Measurements from ENCODE around the gene LBR.
"Not testable (repeated sequence)": the region's sequence is repeated elsewhere in the genome, so short reads cannot be mapped to it uniquely, and the experiment has no call there.

The LBR gene

GRCh38 chr1:225418059-225418458 lies 9.8 kb downstream of the LBR start:
- DNase-seq = no peak

- no peak for DNase-seq
These were observed 11.7 kb downstream of the LBR start for GRCh38 chr1:225415967-225416745.

GRCh38 chr1:225415307-225415706 lies 12.5 kb downstream of the LBR start:
- DNase-seq = no peak

- DNase-seq = no peak
These were observed 14.0 kb downstream of the LBR start for GRCh38 chr1:225413708-225414375.

- DNase-seq = no peak
These were observed 15.0 kb downstream of the LBR start for GRCh38 chr1:225412803-225413351.

GRCh38 chr1:225412321-225412720 lies 15.5 kb downstream of the LBR start:
- no peak for DNase-seq

GRCh38 chr1:225410036-225410435 lies 17.8 kb downstream of the LBR start:
- DNase-seq = no peak

- DNase-seq = no peak
These were observed 18.8 kb downstream of the LBR start for GRCh38 chr1:225409051-225409450.

GRCh38 chr1:225408249-225408648 lies 19.6 kb downstream of the LBR start:
- no peak for DNase-seq

GRCh38 chr1:225407755-225408154 lies 20.1 kb downstream of the LBR start:
- DNase-seq = no peak

- no peak for DNase-seq
These were observed 20.7 kb downstream of the LBR start for GRCh38 chr1:225406976-225407725.

GRCh38 chr1:225400968-225401367 lies 26.9 kb downstream of the LBR start:
- DNase-seq = no peak

- no peak for DNase-seq
These were observed 31.5 kb downstream of the LBR start for GRCh38 chr1:225396357-225396756.

GRCh38 chr1:225389843-225390242 lies 38.0 kb downstream of the LBR start:
- DNase-seq = no peak

- no peak for DNase-seq
These were observed 39.5 kb downstream of the LBR start for GRCh38 chr1:225388372-225388771.

- DNase-seq = not testable (repeated sequence)
These were observed 41.0 kb downstream of the LBR start for GRCh38 chr1:225386860-225387259.

GRCh38 chr1:225380691-225381090 lies 47.1 kb downstream of the LBR start:
- DNase-seq = no peak

GRCh38 chr1:225378880-225379279 lies 49.0 kb downstream of the LBR start:
- no peak for DNase-seq

GRCh38 chr1:225374996-225375395 lies 52.8 kb downstream of the LBR start:
- DNase-seq = no peak

- DNase-seq = no peak
These were observed 54.7 kb downstream of the LBR start for GRCh38 chr1:225373155-225373554.

- no peak for DNase-seq
These were observed 56.4 kb downstream of the LBR start for GRCh38 chr1:225371366-225372010.

GRCh38 chr1:225368036-225368552 lies 59.7 kb downstream of the LBR start:
- no peak for DNase-seq

- no peak for DNase-seq
These were observed 61.3 kb downstream of the LBR start for GRCh38 chr1:225366552-225366951.
